Measurements from ENCODE around the gene ALB.

Gene ALB

GRCh38 chr4:73396993-73397972, 6.8 kb upstream of the ALB start:
- DNase-seq (ENCODE audit: low read depth), result no peak
- no peak overlapping the region for H3K4me3 ChIP-seq (ENCODE audit: low read depth, low read length)
- no peak for TF ChIP-seq CTCF (IDR thresholded peaks at IDR 0.05; ENCODE audit: insufficient read depth, low read depth, low read length, missing control alignments)

GRCh38 chr4:73401412-73401811, 2.7 kb upstream of the ALB start:
- no peak for TF ChIP-seq CTCF (IDR thresholded peaks at IDR 0.05; ENCODE audit: insufficient read depth, low read depth, low read length, missing control alignments)
- DNase-seq (ENCODE audit: low read depth), result no peak
- H3K4me3 ChIP-seq (ENCODE audit: low read depth, low read length), result no peak overlapping the region

- no peak for TF ChIP-seq CTCF (IDR thresholded peaks at IDR 0.05; ENCODE audit: insufficient read depth, low read depth, low read length, missing control alignments)
- H3K4me3 ChIP-seq (ENCODE audit: low read depth, low read length), result no peak overlapping the region
Measured at GRCh38 chr4:73404457-73404856, 370 bp downstream of the ALB start.

GRCh38 chr4:73405138-73405537, 1.1 kb downstream of the ALB start:
- TF ChIP-seq CTCF (IDR thresholded peaks at IDR 0.05; ENCODE audit: insufficient read depth, low read depth, low read length, missing control alignments), result no peak
- H3K4me3 ChIP-seq (ENCODE audit: low read depth, low read length), result no peak overlapping the region
- DNase-seq (ENCODE audit: low read depth), result no peak

More at GRCh38 chr4:73404457-73404856, 370 bp downstream of the ALB start:
- DNase-seq (ENCODE audit: low read depth), result no peak

- no peak for TF ChIP-seq CTCF (IDR thresholded peaks at IDR 0.05; ENCODE audit: insufficient read depth, low read depth, low read length, missing control alignments)
- no peak overlapping the region for H3K4me3 ChIP-seq (ENCODE audit: low read depth, low read length)
- no peak for DNase-seq (ENCODE audit: low read depth)
Measured at GRCh38 chr4:73406548-73406875, 2.4 kb downstream of the ALB start.

- TF ChIP-seq CTCF (IDR thresholded peaks at IDR 0.05; ENCODE audit: insufficient read depth, low read depth, low read length, missing control alignments), result no peak
- no peak for DNase-seq (ENCODE audit: low read depth)
- H3K4me3 ChIP-seq (ENCODE audit: low read depth, low read length), result no peak overlapping the region
Measured at GRCh38 chr4:73407227-73407673, 3.2 kb downstream of the ALB start.

All from GM12865 (cell line).